HepG2 (cell line): ENCODE results near the gene ATRN. TPM values are rescaled to one million over a fixed set of nuclear protein-coding genes. Genes with fewer than 3 reads are reported as not detected.
"Not testable (repeated sequence)": the region's sequence is repeated elsewhere in the genome, so short reads cannot be mapped to it uniquely, and the experiment has no call there.

Experiments used
- ATAC-seq: fragments of 200-7000 bp; cut with Tn5 transposase; 3 replicates; pipeline ENCODE4 v1.9.1; 2020; ENCODE audit warnings: mild to moderate bottlenecking, moderate library complexity
- BruUV-seq: library from RNA; stranded (reverse); fragments of 400-500 nt; replicated peaks from 2 replicates; lab custom pipeline; 2021; lab: Mats Ljungman, UMichigan
- CTCF ChIA-PET: fragments of 300-600 bp; formaldehyde crosslinking; extraction: SDS; loops from one replicate; lab custom pipeline; 2021; ENCODE audit warnings: low total read pairs, inconsistent platforms, low intra/inter-chr PET ratio; lab: Yijun Ruan, JAX
- POLR2A ChIA-PET: fragments of 350-600 bp; sonication (Branson Sonifier 250); formaldehyde crosslinking; loops from one replicate; lab custom pipeline; 2020; ENCODE audit warnings: antibody characterized with exemption, inconsistent platforms; lab: Yijun Ruan, JAX
- DNase-seq: peaks from one replicate; pipeline ENCODE4 v3.0.0-alpha.2; 2015; ENCODE audit warnings: low spot score
- FAIRE-seq: peaks from 3 replicates; lab custom pipeline; 2011; peaks lifted over from hg19 to GRCh38; lab: Jason Lieb, UNC
- H2AFZ ChIP-seq: one replicate; pipeline ENCODE4 v1.6.1; 2011; ENCODE audit warnings: low read length, inconsistent platforms
- H3K27ac ChIP-seq: fragments of 300-600 bp; 3 replicates; pipeline ENCODE4 v1.8.0; 2011; ENCODE audit warnings: mixed run types, mild to moderate bottlenecking, mixed read lengths, low read length, inconsistent platforms; ENCODE audit not compliant: insufficient read depth; ENCODE audit errors: extremely low read length
- H3K27me3 ChIP-seq, 2 experiments: fragments of 200-600 bp in 1 of 2; 2 replicates in 1 of 2; 3 replicates in 1 of 2; pipeline versions ENCODE4 v1.6.0 to v1.8.0; 2011; ENCODE audit warnings: low read length in 2 of 2, mild to moderate bottlenecking in 2 of 2, moderate library complexity in 2 of 2, inconsistent platforms in 1 of 2; ENCODE audit not compliant: insufficient read depth in 2 of 2, control insufficient read depth in 1 of 2
- H3K36me3 ChIP-seq, 2 experiments: fragments of 200-600 bp in 1 of 2; replicated peaks in 1 of 2; 2 replicates in 1 of 2; 3 replicates in 1 of 2; pipeline versions ENCODE4 v1.5.1 to v1.8.0; 2011; ENCODE audit warnings: low read length in 2 of 2, inconsistent platforms in 1 of 2; ENCODE audit not compliant: insufficient read depth in 2 of 2, control insufficient read depth in 1 of 2
- H3K4me1 ChIP-seq: 2 replicates; pipeline ENCODE4 v1.5.1; 2012; ENCODE audit warnings: low read length, inconsistent platforms; ENCODE audit not compliant: insufficient read depth
- H3K4me2 ChIP-seq: 2 replicates; pipeline ENCODE4 v1.6.0; 2011; ENCODE audit warnings: low read depth, low read length, inconsistent platforms
- H3K4me3 ChIP-seq, 3 experiments: fragments of 200-600 bp in 1 of 3; sonication (generic), shearing (Covaris generic) in 1 of 3; replicated peaks in 1 of 3; 2 replicates each; pipeline ENCODE4 v1.5.1; 2011 to 2016; ENCODE audit warnings: low read length in 3 of 3, inconsistent platforms in 2 of 3, low read depth in 2 of 3, mild to moderate bottlenecking in 2 of 3, control low read depth in 1 of 3, mixed read lengths in 1 of 3; ENCODE audit not compliant: insufficient read depth in 1 of 3
- H3K79me2 ChIP-seq: one replicate; pipeline ENCODE4 v1.6.1; 2011; ENCODE audit warnings: low read length, inconsistent platforms; ENCODE audit not compliant: insufficient read depth
- H3K9ac ChIP-seq: 2 replicates; pipeline ENCODE4 v1.6.0; 2011; ENCODE audit warnings: mild to moderate bottlenecking, low read depth, low read length, inconsistent platforms; ENCODE audit not compliant: insufficient read depth
- H3K9me3 ChIP-seq: 2 replicates; pipeline ENCODE4 v1.5.1; 2012; ENCODE audit warnings: mild to moderate bottlenecking, low read length
- H4K20me1 ChIP-seq: 2 replicates; pipeline ENCODE4 v1.6.0; 2011; ENCODE audit warnings: inconsistent platforms, mild to moderate bottlenecking, low read length, moderate library complexity; ENCODE audit not compliant: insufficient read depth
- CTCF ChIP-seq: sonication (generic); formaldehyde crosslinking; IDR thresholded peaks from 2 replicates; pipeline ENCODE4 v1.5.0; 2020; ENCODE audit warnings: mild to moderate bottlenecking, missing genetic modification reagents, moderate library complexity
- ZFP36L2 ChIP-seq: sonication (generic); formaldehyde crosslinking; IDR thresholded peaks from 2 replicates; pipeline ENCODE4 v1.4.0; 2020; ENCODE audit warnings: missing genetic modification reagents
- ZFP90 ChIP-seq: sonication (generic); formaldehyde crosslinking; IDR thresholded peaks from 2 replicates; pipeline ENCODE4 v1.8.0; 2022; ENCODE audit warnings: missing genetic modification reagents, mild to moderate bottlenecking, inconsistent platforms, borderline replicate concordance
- ZNF17 ChIP-seq: sonication (generic); formaldehyde crosslinking; IDR thresholded peaks from 2 replicates; pipeline ENCODE4 v1.5.0; 2020; ENCODE audit warnings: mild to moderate bottlenecking, missing genetic modification reagents
- WGBS: methylation state at CpG from one replicate; pipeline ENCODE4 v1.1.6; 2017; ENCODE audit warnings: low lambda C conversion rate; 5-methylcytosine and 5-hydroxymethylcytosine counted together
- in situ Hi-C: cut with HindIII; loops from 2 replicates; pipeline ENCODE4 v1.10.0; 2017; ENCODE audit warnings: low pct_unique_long_range_greater_than_20kb; ENCODE audit not compliant: extremely low pct_ligation_motif_present
- intact Hi-C: fragments of 100-400 bp; cut with micrococcal nuclease; formaldehyde crosslinking; loops from one replicate; pipeline ENCODE4 v1.10.0; 2022; ENCODE audit not compliant: unreplicated experiment
- polyA plus RNA-seq, 8 experiments: library from polyadenylated mRNA; depleted of rRNA in 3 of 8; stranded (reverse) in 7 of 8; unstranded in 1 of 8; fragments of >200 nt; fragmentation: Illumina TruSeq in 4 of 8; extraction: Trizol in 4 of 8; gene quantifications; 2 replicates each; pipeline versions ENCODE4 v1.2.1 to v1.2.3, GENCODE V29; 2011 to 2016; ENCODE audit warnings: low read depth in 4 of 8, missing spikeins in 1 of 8, mixed read lengths in 1 of 8; ENCODE audit not compliant: insufficient read depth in 1 of 8
- total RNA-seq, 5 experiments: library from RNA; depleted of rRNA; stranded (reverse); fragments of >200 nt; fragmentation: Illumina TruSeq; extraction: Trizol; gene quantifications; 2 replicates each; pipeline ENCODE4 v1.2.3, GENCODE V29; 2016; ENCODE audit warnings: low read depth in 1 of 5

Gene ATRN
- total and polyA plus RNA-seq, 2 of the 13 experiments (the other 11 are each of a cell fraction or from before 2014, with no cell fraction given), result 44.2 to 81.1 TPM

DNA sequence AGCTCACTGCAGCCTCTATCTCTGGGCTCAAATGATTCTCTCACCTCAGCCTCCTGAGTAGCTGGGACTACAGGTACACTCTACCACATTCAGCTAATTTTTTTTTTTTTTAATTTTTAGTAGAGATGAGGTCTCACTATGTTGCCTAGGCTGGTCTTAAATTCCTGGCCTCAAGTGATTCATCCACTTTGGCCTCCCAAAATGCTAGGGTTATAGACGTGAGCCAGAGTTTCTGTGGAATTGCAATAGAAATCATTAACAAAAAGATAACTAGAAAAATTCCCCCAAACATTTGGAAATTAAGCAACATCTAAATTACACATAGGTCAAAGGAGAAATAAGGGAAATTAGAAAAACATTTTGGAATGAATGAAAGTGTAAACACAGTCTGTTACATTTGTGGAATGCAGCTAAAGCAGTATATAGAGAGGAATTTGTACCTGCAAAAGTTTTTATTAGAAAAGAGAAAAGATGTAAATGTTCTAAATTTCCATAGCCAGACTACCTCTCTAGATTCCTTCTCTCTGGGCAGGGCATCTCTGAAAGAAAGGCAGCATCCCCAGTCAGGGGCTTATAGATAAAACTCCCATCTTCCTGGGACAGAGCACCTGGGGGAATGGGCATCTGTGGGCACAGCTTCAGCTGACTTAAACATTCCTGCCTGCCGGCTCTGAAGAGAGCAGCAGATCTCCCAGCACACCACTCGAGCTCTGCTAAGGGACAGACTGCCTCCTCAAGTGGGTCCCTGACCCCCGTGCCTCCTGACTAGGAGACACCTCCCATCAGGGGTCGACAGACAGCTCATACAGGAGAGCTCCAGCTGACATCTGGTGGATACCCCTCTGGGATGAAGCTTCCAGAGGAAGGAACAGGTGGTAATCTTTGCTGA lies 51.3 kb downstream of the ATRN start:
- ATAC-seq (no peak), DNase-seq (no peak), FAIRE-seq (no peak)
- POLR2A ChIA-PET, result no interaction called here
- no TSS peak for BruUV-seq
- H3K79me2 ChIP-seq, result no peaks in the 10 kb centered on the region
- peaks cover 9% of the 10 kb centered on the region; the same call in 1 of the 2 replicates for H3K9me3 ChIP-seq
- 95% methylated on average over 5 of the region's 5 CpGs for WGBS
- H3K4me3 ChIP-seq, result no peak overlapping the region
- no peak overlapping the region for H3K9ac ChIP-seq
- CTCF ChIA-PET, result no interaction called here
- no peaks in the 10 kb centered on the region for H3K27me3 ChIP-seq
- H4K20me1 ChIP-seq, result no peaks in the 10 kb centered on the region
- intact Hi-C loops (no loop called here), in situ Hi-C loops (no loop called here)
- TF ChIP-seq ZFP36L2 (CRISPR knock-in tag) (no peak), ZNF17 (CRISPR knock-in tag) (peak; percentile 98), CTCF (no peak)
- H3K4me2 ChIP-seq, result no peak overlapping the region
- H3K27ac ChIP-seq, result no peak overlapping the region
- no peak overlapping the region for H2AFZ ChIP-seq
- no peaks in the 10 kb centered on the region for H3K4me1 ChIP-seq
- H3K36me3 ChIP-seq, result no peaks in the 10 kb centered on the region; a peak in 1 of 5 replicates

GRCh38 chr20:3524696-3525095 lies 53.9 kb downstream of the ATRN start:
- H3K36me3 ChIP-seq, H3K4me2 ChIP-seq, H3K27me3 ChIP-seq, in situ Hi-C loops, DNase-seq, H3K4me1 ChIP-seq, H4K20me1 ChIP-seq, H3K79me2 ChIP-seq, BruUV-seq, ATAC-seq, intact Hi-C loops, H3K4me3 ChIP-seq, FAIRE-seq, H3K27ac ChIP-seq, H3K9ac ChIP-seq, CTCF ChIA-PET, POLR2A ChIA-PET, H3K9me3 ChIP-seq, H2AFZ ChIP-seq: not testable (repeated sequence)
- TF ChIP-seq ZFP90 (CRISPR knock-in tag), result peak; percentile 99
- WGBS, result 97% methylated on average over 5 of the region's 5 CpGs
